T-cell (primary cell): ENCODE data around the gene MTM1. TPM values are rescaled to one million over a fixed set of nuclear protein-coding genes. Genes with fewer than 3 reads are reported as not detected.

Experiments used
- ATAC-seq, 4 experiments: fragments of 200-7000 bp in 3 of 4; fragments of 150-1000 bp in 1 of 4; cut with Tn5 transposase; replicated peaks in 1 of 4; 1 replicate in 3 of 4; 2 replicates in 1 of 4; pipeline ENCODE4 v1.10.0; 2021; ENCODE audit warnings: moderate library complexity in 3 of 4, mild to moderate bottlenecking in 2 of 4, moderate number of reproducible peaks in 1 of 4
- CTCF ChIA-PET, 2 donors: fragments of 300-600 bp; sonication (Branson Sonifier 250); formaldehyde crosslinking; loops; one replicate each; lab custom pipeline; 2022; ENCODE audit warnings: antibody characterized with exemption in 2 of 2; lab: Charles Lee
- POLR2A ChIA-PET, 2 donors: fragments of 300-600 bp; sonication (Branson Sonifier 250); formaldehyde crosslinking; loops; one replicate each; lab custom pipeline; 2022; ENCODE audit warnings: antibody characterized with exemption in 2 of 2; lab: Charles Lee
- DNase-seq, 35 experiments: peaks; one replicate each; pipeline versions ENCODE4 v3.0.0 to v3.0.0-alpha.2; 2013 to 2023
- H3K27ac ChIP-seq: one replicate; pipeline ENCODE4 v1.5.1; 2013; ENCODE audit warnings: low read length
- H3K27me3 ChIP-seq, 2 experiments: replicated peaks in 1 of 2; 1 replicate in 1 of 2; 2 replicates in 1 of 2; pipeline versions ENCODE4 v1.6.1 to v1.7.0; 2013; ENCODE audit warnings: low read length in 1 of 2, mixed read lengths in 1 of 2; ENCODE audit not compliant: control insufficient read depth in 2 of 2, insufficient read depth in 2 of 2; ENCODE audit errors: extremely low read depth in 1 of 2
- H3K36me3 ChIP-seq, 2 donors: 1 replicate in 1 of 2; 2 replicates in 1 of 2; pipeline versions ENCODE4 v1.6.1 to v1.7.0; 2013; ENCODE audit warnings: low read length in 1 of 2; ENCODE audit not compliant: control insufficient read depth in 2 of 2, insufficient read depth in 1 of 2; ENCODE audit errors: extremely low read depth in 1 of 2
- H3K4me1 ChIP-seq, 2 experiments: 1 replicate in 1 of 2; 2 replicates in 1 of 2; pipeline versions ENCODE4 v1.6.1 to v1.7.0; 2013; ENCODE audit warnings: low read length in 2 of 2, mixed read lengths in 1 of 2; ENCODE audit not compliant: insufficient read depth in 2 of 2, control insufficient read depth in 1 of 2; ENCODE audit errors: extremely low read depth in 1 of 2
- H3K4me3 ChIP-seq, 2 donors: 1 replicate in 1 of 2; 2 replicates in 1 of 2; pipeline versions ENCODE4 v1.5.1 to v1.7.0; 2013; ENCODE audit warnings: mild to moderate bottlenecking in 2 of 2, low read length in 1 of 2, moderate library complexity in 1 of 2; ENCODE audit not compliant: control insufficient read depth in 1 of 2; ENCODE audit errors: extremely low read depth in 1 of 2
- H3K9me3 ChIP-seq: 2 replicates; pipeline ENCODE4 v1.7.0; 2013
- H3K27ac Mint-ChIP-seq, 2 donors: one replicate each; pipeline ENCODE4 v1.8.0; 2020 to 2021; ENCODE audit warnings: mild to moderate bottlenecking in 2 of 2, mixed read lengths in 2 of 2
- H3K27me3 Mint-ChIP-seq, 2 donors: one replicate each; pipeline ENCODE4 v1.8.0; 2021 to 2022; ENCODE audit warnings: mixed read lengths in 2 of 2
- H3K36me3 Mint-ChIP-seq: one replicate; pipeline ENCODE4 v1.8.0; 2021; ENCODE audit warnings: mixed read lengths
- H3K4me1 Mint-ChIP-seq, 3 donors: one replicate each; pipeline ENCODE4 v1.8.0; 2020 to 2022; ENCODE audit warnings: mixed read lengths in 3 of 3, mild to moderate bottlenecking in 1 of 3
- H3K4me3 Mint-ChIP-seq, 3 donors: one replicate each; pipeline ENCODE4 v1.8.0; 2020 to 2022; ENCODE audit warnings: mild to moderate bottlenecking in 3 of 3, mixed read lengths in 3 of 3, moderate library complexity in 3 of 3
- H3K9me3 Mint-ChIP-seq, 3 donors: one replicate each; pipeline ENCODE4 v1.8.0; 2020 to 2022; ENCODE audit warnings: mixed read lengths in 3 of 3
- WGBS: methylation state at CpG from one replicate; pipeline ENCODE4 v1.1.5; 2013; ENCODE audit warnings: missing lambda C conversion rate; ENCODE audit not compliant: insufficient coverage; 5-methylcytosine and 5-hydroxymethylcytosine counted together
- total RNA-seq, 35 experiments: library from RNA in 6 of 35; stranded (reverse) in 6 of 35; fragments of 120-200 nt in 1 of 35; gene quantifications; one replicate each; pipeline versions ENCODE4 v1.2.1 to v1.2.4 and lab custom pipeline; 2013 to 2026

Gene MTM1
- total RNA-seq, 5 donors from 2014 or later (not counting 1 experiment from before 2014, with no cell fraction given) = 15.8 to 29.7 (median 20.3) TPM

DNA sequence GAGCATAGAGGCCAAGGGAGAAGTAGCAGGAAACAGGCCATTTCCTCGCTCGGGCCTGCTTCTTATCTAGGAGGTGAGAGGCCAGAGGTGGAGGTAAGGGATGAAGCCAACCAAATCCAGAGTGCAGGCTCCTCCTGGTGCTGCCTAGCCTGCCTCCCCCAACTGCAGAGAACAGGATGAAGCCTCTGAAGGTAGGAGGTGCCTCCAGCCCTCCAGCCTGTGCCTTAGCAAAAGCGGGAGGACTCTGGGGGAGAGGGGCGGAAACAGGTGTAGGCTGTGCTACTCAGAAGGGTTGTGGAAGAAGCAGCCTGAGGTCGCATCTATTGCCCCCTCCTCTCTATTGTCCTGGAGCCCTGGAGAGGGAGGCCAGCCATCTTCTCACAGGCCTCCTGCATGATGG is 2.9 kb upstream of the MTM1 start:
- no peak for ATAC-seq
- CTCF ChIA-PET = no interaction called here

GRCh38 chrX:150566734-150567182 is 1.7 kb upstream of the MTM1 start:
- peaks cover 22 to 27% (median 25%) of the 10 kb centered on the region in 3 donors for H3K4me1 Mint-ChIP-seq
- no peak overlapping the region for H3K27ac Mint-ChIP-seq
- H3K36me3 Mint-ChIP-seq = no peaks in the 10 kb centered on the region
- ChIA-PET CTCF (interaction anchor here in 1 of 2 donors (0.5 kb wide), 1 partner anchor 151 kb away, joined by 7 read pairs; no protein-coding TSS in a partner anchor), POLR2A (no interaction called here)
- no peak for DNase-seq
- no peaks in the 10 kb centered on the region for H3K9me3 Mint-ChIP-seq
- H3K9me3 ChIP-seq = no peaks in the 10 kb centered on the region
- H3K27me3 ChIP-seq = no peaks in the 10 kb centered on the region
- 80% methylated on average over 2 of the region's 3 CpGs for WGBS
- H3K27ac ChIP-seq = no peak overlapping the region
- H3K4me1 ChIP-seq = peaks cover 6 to 22% of the 10 kb centered on the region in 2 experiments
- H3K36me3 ChIP-seq = no peaks in the 10 kb centered on the region
- H3K27me3 Mint-ChIP-seq = peaks cover 0 to 9% of the 10 kb centered on the region in 2 donors
- no peak overlapping the region for H3K4me3 Mint-ChIP-seq
- H3K4me3 ChIP-seq = no peak overlapping the region
- no peak for ATAC-seq

More for the DNA sequence above, 2.9 kb upstream of the MTM1 start:
- DNase-seq = no peak
- no peaks in the 10 kb centered on the region for H3K27me3 ChIP-seq
- WGBS = no CpG with 5 or more reads among the region's 5 CpGs
- Mint-ChIP-seq H3K9me3 (no peaks in the 10 kb centered on the region), H3K36me3 (no peaks in the 10 kb centered on the region), H3K27ac (no peak overlapping the region), H3K27me3 (peaks cover 0 to 13% of the 10 kb centered on the region in 2 donors), H3K4me3 (no peak overlapping the region), H3K4me1 (peaks cover 13 to 18% (median 17%) of the 10 kb centered on the region in 3 donors)
- H3K36me3 ChIP-seq = no peaks in the 10 kb centered on the region
- no peak overlapping the region for H3K4me3 ChIP-seq
- peaks cover 0 to 15% of the 10 kb centered on the region in 2 experiments for H3K4me1 ChIP-seq
- no peak overlapping the region for H3K27ac ChIP-seq
- POLR2A ChIA-PET = no interaction called here
- no peaks in the 10 kb centered on the region for H3K9me3 ChIP-seq

DNA sequence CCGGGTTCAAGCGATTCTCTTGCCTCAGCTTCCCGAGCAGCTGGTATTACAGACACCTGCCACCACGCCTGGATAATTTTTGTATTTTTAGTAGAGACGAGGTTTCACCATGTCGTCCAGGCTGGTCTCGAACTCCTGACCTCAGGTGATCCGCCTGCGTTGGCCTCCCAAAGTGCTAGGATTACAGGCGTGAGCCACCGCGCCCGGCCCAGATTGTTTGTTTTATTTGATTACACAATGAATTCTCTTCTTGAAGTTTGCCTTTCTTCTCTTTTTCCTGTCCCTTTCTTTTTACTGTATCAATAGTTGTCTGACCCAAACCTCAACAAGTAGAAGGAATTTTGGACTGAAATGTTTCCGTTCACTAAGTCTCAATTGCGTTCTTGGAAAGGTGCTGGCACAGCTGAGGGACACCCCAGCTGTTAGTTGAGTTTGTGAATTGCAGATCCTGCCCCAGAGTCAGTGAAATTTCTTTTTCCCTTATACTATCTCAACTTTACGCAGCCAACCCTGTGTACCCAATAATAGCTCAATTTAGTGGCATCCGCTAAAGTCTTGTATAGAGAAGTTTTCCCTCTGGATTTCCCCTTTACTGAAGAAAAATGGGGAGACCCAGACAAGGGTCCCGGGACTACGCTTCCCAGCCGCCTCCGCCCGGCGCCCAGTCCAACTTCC is 639 bp upstream of the MTM1 start:
- DNase-seq (no peak), ATAC-seq (no peak)
- H3K4me3 Mint-ChIP-seq = peak overlapping the region; percentile 60 to 75 (median 63)
- no peaks in the 10 kb centered on the region for H3K9me3 ChIP-seq
- H3K36me3 Mint-ChIP-seq = no peaks in the 10 kb centered on the region
- ChIA-PET POLR2A (interaction anchor here in 1 of 2 donors (0.5 kb wide), 1 partner anchor 627 kb away, joined by 3 read pairs; no protein-coding TSS in a partner anchor), CTCF (interaction anchor here in 1 of 2 donors (1.1 to 1.3 kb wide), 4 partner anchors 19 to 629 kb away, joined by 3 to 5 read pairs (median 4); partner anchors contain the start of gene EOLA2)
- H3K4me3 ChIP-seq = no peak overlapping the region
- H3K27me3 ChIP-seq = no peaks in the 10 kb centered on the region
- peaks cover 8 to 31% of the 10 kb centered on the region in 2 experiments for H3K4me1 ChIP-seq
- H3K27ac Mint-ChIP-seq = peak overlapping the region in 1 of 2 donors; percentile 64
- 0% methylated on average over 2 of the region's 23 CpGs for WGBS
- peaks cover 0 to 9% of the 10 kb centered on the region in 2 donors for H3K27me3 Mint-ChIP-seq
- H3K4me1 Mint-ChIP-seq = peaks cover 32 to 38% (median 35%) of the 10 kb centered on the region in 3 donors
- H3K36me3 ChIP-seq = no peaks in the 10 kb centered on the region
- H3K27ac ChIP-seq = no peak overlapping the region
- no peaks in the 10 kb centered on the region for H3K9me3 Mint-ChIP-seq

DNA sequence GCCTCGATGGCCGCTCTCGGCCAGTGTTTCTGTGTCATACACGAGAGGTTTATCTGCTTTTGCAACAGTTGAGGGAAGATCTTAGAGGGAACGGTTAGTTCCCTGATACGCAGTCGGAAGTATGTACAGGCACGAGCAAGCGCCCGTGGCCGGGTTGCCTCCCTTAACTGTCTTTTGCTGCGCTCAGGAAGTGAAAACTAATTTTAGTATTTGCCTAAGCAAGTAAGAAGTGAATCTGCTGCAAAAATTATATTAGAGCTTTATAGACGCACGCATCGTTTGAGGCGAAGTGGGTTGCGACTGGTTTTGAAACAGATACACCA is 695 bp downstream of the MTM1 start:
- ChIA-PET POLR2A (interaction anchor here (0.6 to 0.7 kb wide), 2 partner anchors 132 to 629 kb away, joined by 3 read pairs; no protein-coding TSS in a partner anchor), CTCF (interaction anchor here in 1 of 2 donors (0.6 to 1.1 kb wide), 2 partner anchors 18 to 629 kb away, joined by 3 to 4 read pairs; no protein-coding TSS in a partner anchor)
- DNase-seq = peak in 32 of 35 experiments; percentile 23 to 62 (median 36)
- H3K4me1 Mint-ChIP-seq = peaks cover 46 to 51% (median 49%) of the 10 kb centered on the region in 3 donors
- no peaks in the 10 kb centered on the region for H3K9me3 ChIP-seq
- no peaks in the 10 kb centered on the region for H3K36me3 ChIP-seq
- no peaks in the 10 kb centered on the region for H3K9me3 Mint-ChIP-seq
- peak overlapping the region; percentile 52 to 61 for H3K4me3 ChIP-seq
- H3K4me3 Mint-ChIP-seq = peak overlapping the region; percentile 81 to 87 (median 82)
- H3K27ac ChIP-seq = peak overlapping the region; percentile 53
- H3K4me1 ChIP-seq = peaks cover 14 to 40% of the 10 kb centered on the region in 2 experiments
- 0% methylated on average over 9 of the region's 17 CpGs for WGBS
- peak; percentile 25 to 42 (median 36) for ATAC-seq
- H3K27me3 ChIP-seq = no peaks in the 10 kb centered on the region
- peaks cover 0 to 9% of the 10 kb centered on the region in 2 donors for H3K27me3 Mint-ChIP-seq
- peak overlapping the region; percentile 87 to 96 for H3K27ac Mint-ChIP-seq
- H3K36me3 Mint-ChIP-seq = no peaks in the 10 kb centered on the region

DNA sequence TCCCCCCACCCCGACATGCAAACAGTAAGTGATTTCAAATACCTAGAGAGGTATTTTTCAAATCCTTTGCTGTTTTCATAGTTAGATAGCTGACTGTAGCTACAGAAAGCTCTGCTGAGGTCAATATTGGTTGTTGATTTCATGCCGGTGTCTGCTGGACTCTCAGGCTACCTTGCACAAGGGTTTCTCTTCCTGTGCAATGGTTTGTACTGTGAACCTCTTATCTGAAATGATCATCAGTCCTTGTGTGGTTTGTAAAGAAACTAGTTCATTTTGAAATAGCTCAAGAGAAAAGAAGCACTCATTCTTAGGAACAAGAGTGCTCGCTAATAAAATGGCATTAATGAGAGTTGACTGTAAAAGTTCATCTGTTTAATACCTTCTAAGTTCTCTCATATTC is 2.1 kb downstream of the MTM1 start:
- peaks cover 60 to 65% (median 63%) of the 10 kb centered on the region in 3 donors for H3K4me1 Mint-ChIP-seq
- CTCF ChIA-PET = interaction anchor here (0.8 to 2.1 kb wide), 4 partner anchors 12 to 24 kb away, joined by 3 to 13 read pairs (median 3); no protein-coding TSS in a partner anchor
- peaks cover 0 to 5% of the 10 kb centered on the region in 2 donors for H3K27me3 Mint-ChIP-seq
- Histone ChIP-seq H3K27ac (peak overlapping the region; percentile 53), H3K27me3 (no peaks in the 10 kb centered on the region), H3K4me3 (peak overlapping the region in 1 of 2 donors; percentile 17), H3K36me3 (no peaks in the 10 kb centered on the region), H3K9me3 (no peaks in the 10 kb centered on the region), H3K4me1 (peaks cover 17 to 50% of the 10 kb centered on the region in 2 experiments)
- WGBS = no CpG with 5 or more reads among the region's 3 CpGs
- H3K9me3 Mint-ChIP-seq = no peaks in the 10 kb centered on the region
- peak overlapping the region; percentile 81 to 87 (median 82) for H3K4me3 Mint-ChIP-seq
- POLR2A ChIA-PET = interaction anchor here (0.6 to 1.0 kb wide), 2 partner anchors 630 to 1032 kb away, joined by 3 read pairs; no protein-coding TSS in a partner anchor
- peak overlapping the region; percentile 87 to 96 for H3K27ac Mint-ChIP-seq
- ATAC-seq (no peak), DNase-seq (peak in 1 of 35 experiments; percentile 36)
- no peaks in the 10 kb centered on the region for H3K36me3 Mint-ChIP-seq

DNA sequence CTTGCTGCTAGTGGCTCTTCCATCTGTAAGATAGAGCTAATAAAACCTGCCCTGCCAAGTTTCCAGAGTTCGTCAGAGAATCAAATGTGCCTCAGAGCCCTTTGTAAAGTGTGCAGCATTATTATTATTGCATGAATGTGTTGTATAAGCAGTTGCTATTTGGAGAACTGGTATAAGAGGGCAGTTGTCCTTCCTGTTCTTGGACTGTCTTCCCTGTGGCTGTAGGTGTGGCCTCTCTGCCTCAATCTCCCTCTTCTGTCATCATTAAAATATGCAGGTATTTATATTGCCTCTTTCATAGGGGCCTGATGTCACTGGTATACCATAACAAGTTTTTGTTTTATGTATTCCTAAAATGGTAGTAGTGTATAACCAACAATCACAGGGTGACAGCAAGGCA is 3.8 kb downstream of the MTM1 start:
- H3K4me3 ChIP-seq = no peak overlapping the region
- peak overlapping the region; percentile 74 to 82 (median 81) for H3K4me3 Mint-ChIP-seq

More for the DNA sequence above, 3.8 kb downstream of the MTM1 start:
- POLR2A ChIA-PET = no interaction called here
- no peaks in the 10 kb centered on the region for H3K27me3 Mint-ChIP-seq
- no peaks in the 10 kb centered on the region for H3K9me3 Mint-ChIP-seq
- Histone ChIP-seq H3K27ac (peak overlapping the region; percentile 51), H3K4me1 (peaks cover 27 to 55% of the 10 kb centered on the region in 2 experiments), H3K36me3 (no peaks in the 10 kb centered on the region), H3K9me3 (no peaks in the 10 kb centered on the region), H3K27me3 (no peaks in the 10 kb centered on the region)
- peaks cover 74 to 82% (median 78%) of the 10 kb centered on the region in 3 donors for H3K4me1 Mint-ChIP-seq
- DNase-seq (no peak), ATAC-seq (no peak)
- H3K27ac Mint-ChIP-seq = peak overlapping the region; percentile 89 to 96
- H3K36me3 Mint-ChIP-seq = no peaks in the 10 kb centered on the region
- no CpG with 5 or more reads among the region's 1 CpG for WGBS
- CTCF ChIA-PET = interaction anchor here in 1 of 2 donors (1.0 kb wide), 1 partner anchor 15 kb away, joined by 4 read pairs; no protein-coding TSS in a partner anchor
